Measurements from ENCODE around the gene CD7. TPM values are rescaled to one million over a fixed set of nuclear protein-coding genes. Genes with fewer than 3 reads are reported as not detected.
A peak's percentile ranks its signal among the peaks of the same experiment; 100 is the strongest.
"Not testable (repeated sequence)": the region's sequence is repeated elsewhere in the genome, so short reads cannot be mapped to it uniquely, and the experiment has no call there.

CD7 gene
- polyA plus RNA-seq, 1 of the 3 experiments (the other 2 are of a cell fraction), result 0.07 TPM

DNA sequence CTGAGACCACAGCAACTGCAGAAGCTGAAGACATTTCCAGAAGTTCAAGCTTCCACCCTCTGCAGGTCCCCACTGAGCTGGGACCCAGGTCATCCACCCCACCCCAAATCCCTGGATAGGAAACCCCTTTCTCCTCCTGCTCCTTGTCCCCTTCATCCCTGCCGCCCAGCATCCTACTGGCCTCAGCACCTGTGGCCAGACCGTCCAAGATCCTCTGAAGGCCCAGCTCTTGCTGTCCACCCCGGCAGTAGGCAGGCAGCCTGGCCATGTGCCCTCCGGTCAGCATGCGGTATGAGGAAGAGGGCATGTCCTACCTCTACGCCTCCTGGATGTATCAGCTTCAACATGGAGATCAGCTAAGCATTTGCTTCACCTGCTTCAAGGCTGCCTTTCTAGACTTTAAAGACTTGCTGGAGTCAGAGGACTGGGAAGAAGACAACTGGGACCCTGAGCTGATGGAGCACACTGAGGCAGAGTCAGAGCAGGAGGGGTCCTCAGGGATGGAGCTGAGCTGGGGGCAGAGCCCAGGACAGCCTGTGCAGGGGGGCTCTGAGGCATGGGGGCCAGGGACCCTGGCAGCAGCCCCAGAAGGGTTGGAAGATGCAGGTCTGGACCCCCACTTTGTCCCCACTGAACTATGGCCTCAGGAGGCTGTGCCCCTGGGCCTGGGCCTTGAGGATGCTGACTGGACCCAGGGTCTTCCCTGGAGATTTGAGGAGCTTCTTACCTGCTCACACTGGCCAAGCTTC lies 44.7 kb upstream of the CD7 start (continued):
- TF ChIP-seq, protein P1, sequence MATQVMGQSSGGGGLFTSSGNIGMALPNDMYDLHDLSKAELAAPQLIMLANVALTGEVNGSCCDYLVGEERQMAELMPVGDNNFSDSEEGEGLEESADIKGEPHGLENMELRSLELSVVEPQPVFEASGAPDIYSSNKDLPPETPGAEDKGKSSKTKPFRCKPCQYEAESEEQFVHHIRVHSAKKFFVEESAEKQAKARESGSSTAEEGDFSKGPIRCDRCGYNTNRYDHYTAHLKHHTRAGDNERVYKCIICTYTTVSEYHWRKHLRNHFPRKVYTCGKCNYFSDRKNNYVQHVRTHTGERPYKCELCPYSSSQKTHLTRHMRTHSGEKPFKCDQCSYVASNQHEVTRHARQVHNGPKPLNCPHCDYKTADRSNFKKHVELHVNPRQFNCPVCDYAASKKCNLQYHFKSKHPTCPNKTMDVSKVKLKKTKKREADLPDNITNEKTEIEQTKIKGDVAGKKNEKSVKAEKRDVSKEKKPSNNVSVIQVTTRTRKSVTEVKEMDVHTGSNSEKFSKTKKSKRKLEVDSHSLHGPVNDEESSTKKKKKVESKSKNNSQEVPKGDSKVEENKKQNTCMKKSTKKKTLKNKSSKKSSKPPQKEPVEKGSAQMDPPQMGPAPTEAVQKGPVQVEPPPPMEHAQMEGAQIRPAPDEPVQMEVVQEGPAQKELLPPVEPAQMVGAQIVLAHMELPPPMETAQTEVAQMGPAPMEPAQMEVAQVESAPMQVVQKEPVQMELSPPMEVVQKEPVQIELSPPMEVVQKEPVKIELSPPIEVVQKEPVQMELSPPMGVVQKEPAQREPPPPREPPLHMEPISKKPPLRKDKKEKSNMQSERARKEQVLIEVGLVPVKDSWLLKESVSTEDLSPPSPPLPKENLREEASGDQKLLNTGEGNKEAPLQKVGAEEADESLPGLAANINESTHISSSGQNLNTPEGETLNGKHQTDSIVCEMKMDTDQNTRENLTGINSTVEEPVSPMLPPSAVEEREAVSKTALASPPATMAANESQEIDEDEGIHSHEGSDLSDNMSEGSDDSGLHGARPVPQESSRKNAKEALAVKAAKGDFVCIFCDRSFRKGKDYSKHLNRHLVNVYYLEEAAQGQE (IDR thresholded peaks at IDR 0.05; ENCODE audit: low read depth, low read length), result no peak

- H3K9ac ChIP-seq; H4K20me1 ChIP-seq (ENCODE audit: insufficient read depth); H3F3A ChIP-seq (replicated peaks; ENCODE audit: insufficient read depth); H3K27ac ChIP-seq (ENCODE audit: low read depth in 2 of 2, low read length in 1 of 2); H3K79me2 ChIP-seq (ENCODE audit: insufficient read depth); H3K4me1 ChIP-seq (ENCODE audit: control insufficient read depth in 1 of 2, insufficient read depth in 2 of 2, low read depth in 1 of 2, low read length in 1 of 2); H3K27me3 ChIP-seq (ENCODE audit: insufficient read depth); H3K4me2 ChIP-seq; H3K36me3 ChIP-seq (replicated peaks in 1 of 2; ENCODE audit: control insufficient read depth in 1 of 2, insufficient read depth in 2 of 2, low read length in 1 of 2); H2AFZ ChIP-seq (ENCODE audit: low read depth); POLR2A ChIA-PET; H3K4me3 ChIP-seq (ENCODE audit: low read depth in 2 of 2, low read length in 1 of 2); DNase-seq; H3K9me3 ChIP-seq; H3K9me2 ChIP-seq: not testable (repeated sequence)
- 35% methylated on average over 1 of the region's 1 CpG for WGBS (ENCODE audit: low lambda C conversion rate)
- CTCF ChIA-PET, result interaction anchor here (0.9 to 5.5 kb wide), 4 partner anchors 11 to 58 kb away, joined by 3 to 76 read pairs (median 8); partner anchors contain the start of gene HEXD
These were observed 42.2 kb upstream of the CD7 start for GRCh38 chr17:82359451-82360074.

DNA sequence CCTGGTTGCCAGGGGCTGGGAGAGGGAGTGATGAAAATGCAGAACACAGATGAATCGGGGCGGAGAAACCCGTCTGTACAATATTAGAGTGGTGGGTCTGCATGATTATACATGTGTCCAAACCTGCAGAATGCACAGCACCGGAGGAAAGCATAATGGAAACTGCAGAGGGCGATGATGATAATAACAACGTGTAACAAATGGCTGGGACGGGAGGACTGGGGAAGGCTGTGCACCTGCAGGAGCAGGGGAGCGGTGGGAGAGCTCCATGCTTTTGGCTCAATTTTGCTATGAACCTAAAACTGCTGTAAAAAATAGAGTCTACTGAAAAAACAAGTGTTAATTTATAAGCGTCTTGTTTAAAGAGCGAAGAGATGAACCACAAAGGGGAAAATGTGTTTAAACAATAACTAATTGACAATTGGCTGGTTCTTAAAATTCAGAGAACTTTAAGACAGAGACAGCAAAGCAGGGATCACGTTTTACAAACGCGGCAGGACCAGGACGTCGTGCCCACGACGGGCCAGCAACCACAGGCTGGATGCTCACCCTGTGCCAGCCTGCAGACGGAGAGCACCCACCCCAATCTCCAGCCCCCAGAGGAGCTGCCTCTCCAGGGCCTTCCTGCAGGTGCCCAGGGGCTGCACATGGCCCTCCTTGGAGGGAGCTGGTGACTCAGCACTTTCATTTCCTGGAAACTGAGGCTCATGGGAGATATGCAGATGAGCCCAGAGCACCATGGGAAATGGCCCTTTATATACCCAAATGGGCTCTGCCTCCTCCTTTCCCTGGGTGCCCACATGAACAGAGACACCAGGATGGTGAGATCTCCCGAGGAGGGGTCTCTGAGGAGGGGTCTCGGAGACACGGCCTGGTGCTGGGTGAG lies 41.3 kb upstream of the CD7 start, which contains the start of gene TEX19:
TSS of gene TEX19 (plus strand) at position 783 of the 886 bp plus-strand sequence. CDS start 2,904 bp downstream, outside the sequence.
- no peaks in the 10 kb centered on the region; the same call in 1 of the 2 replicates for H3K27me3 ChIP-seq (ENCODE audit: insufficient read depth)
- no peaks in the 10 kb centered on the region for H3K79me2 ChIP-seq (ENCODE audit: insufficient read depth)
- H3K4me2 ChIP-seq, result no peak within 1 kb of the TSS
- H3K9me2 ChIP-seq, result no peaks in the 10 kb centered on the region
- H3K4me3 ChIP-seq (ENCODE audit: low read depth in 2 of 2, low read length in 1 of 2), result no peak within 1 kb of the TSS; a peak in 1 of 4 replicates
- no peaks in the 10 kb centered on the region for H3K36me3 ChIP-seq (replicated peaks in 1 of 2; ENCODE audit: control insufficient read depth in 1 of 2, insufficient read depth in 2 of 2, low read length in 1 of 2)
- H3F3A ChIP-seq (replicated peaks; ENCODE audit: insufficient read depth), result peaks cover 9% of the 10 kb centered on the region
- H3K27ac ChIP-seq (ENCODE audit: low read depth in 2 of 2, low read length in 1 of 2), result peak within 1 kb of the TSS in 1 of 2 experiments; percentile 26; a peak in 1 of 4 replicates
- TF ChIP-seq SMC3 (IDR thresholded peaks at IDR 0.05; ENCODE audit: low read depth, low read length) (peak; percentile 23; the same call in 1 of the 2 replicates), MEF2A (IDR thresholded peaks at IDR 0.05; ENCODE audit: borderline replicate concordance, low read depth) (no peak), CTCF (IDR thresholded peaks at IDR 0.05) (peak; percentile 15; the same call in 1 of the 2 replicates), NRF1 (IDR thresholded peaks at IDR 0.05; ENCODE audit: low read depth, low read length) (no peak), RAD21 (IDR thresholded peaks at IDR 0.05; ENCODE audit: low read length) (peak; percentile 40), EP300 (IDR thresholded peaks at IDR 0.05; ENCODE audit: borderline replicate concordance in 1 of 2, low read depth in 1 of 2, low read length in 1 of 2) (no peak), JUND (IDR thresholded peaks at IDR 0.05) (no peak), ELF1 (IDR thresholded peaks at IDR 0.05) (peak; percentile 41; the same call in 1 of the 2 replicates)
- ChIA-PET CTCF (interaction anchor here (0.6 to 5.5 kb wide), 13 partner anchors 12 to 183 kb away, joined by 3 to 76 read pairs (median 5); partner anchors contain the start of gene HEXD), POLR2A (no interaction called here)
- H3K9ac ChIP-seq, result no peak within 1 kb of the TSS
- 69% methylated on average over 21 of the region's 21 CpGs for WGBS (ENCODE audit: low lambda C conversion rate)
- peak; percentile 72 for DNase-seq
- no peaks in the 10 kb centered on the region for H3K9me3 ChIP-seq
- H4K20me1 ChIP-seq (ENCODE audit: insufficient read depth), result no peaks in the 10 kb centered on the region
- peaks cover 0 to 8% of the 10 kb centered on the region in 2 experiments; a peak in 1 of 4 replicates for H3K4me1 ChIP-seq (ENCODE audit: control insufficient read depth in 1 of 2, insufficient read depth in 2 of 2, low read depth in 1 of 2, low read length in 1 of 2)
- H2AFZ ChIP-seq (ENCODE audit: low read depth), result peak within 1 kb of the TSS; percentile 25; the same call in 1 of the 2 replicates

Measured in SK-N-SH (cell line).